Thyroid gland (tissue), 4 donors: ENCODE data around the gene CASS4. TPM values are rescaled to one million over a fixed set of nuclear protein-coding genes. Genes with fewer than 3 reads are reported as not detected.

ENCODE experiments used
- DNase-seq, 2 donors: peaks; one replicate each; pipeline ENCODE4 v3.0.0-alpha.2; 2019
- H3K27ac ChIP-seq, 3 donors: fragments of 200-600 bp; sonication (generic); 1 replicate in 2 of 3; 2 replicates in 1 of 3; pipeline ENCODE4 v1.5.1; 2016 to 2019; ENCODE audit warnings: mild to moderate bottlenecking in 1 of 3, moderate library complexity in 1 of 3
- H3K27me3 ChIP-seq: fragments of 200-600 bp; sonication (generic); one replicate; pipeline ENCODE4 v1.5.1; 2019
- H3K36me3 ChIP-seq, 2 donors: fragments of 200-600 bp; sonication (generic); one replicate each; pipeline ENCODE4 v1.5.1; 2016 to 2019
- H3K4me1 ChIP-seq, 2 donors: fragments of 200-600 bp; sonication (generic); one replicate each; pipeline ENCODE4 v1.5.1; 2017 to 2019
- H3K4me3 ChIP-seq, 3 donors: fragments of 200-600 bp; sonication (generic); replicated peaks in 1 of 3; 1 replicate in 2 of 3; 2 replicates in 1 of 3; pipeline ENCODE4 v1.5.1; 2016; ENCODE audit warnings: mild to moderate bottlenecking in 1 of 3
- H3K9me3 ChIP-seq: fragments of 200-600 bp; sonication (generic); one replicate; pipeline ENCODE4 v1.5.1; 2017
- CTCF ChIP-seq, 6 experiments: fragments of 200-600 bp in 3 of 6; fragments of 450-650 bp in 3 of 6; sonication (generic) in 3 of 6; IDR thresholded peaks; one replicate each; pipeline ENCODE4 v1.5.1; 2016 to 2019; ENCODE audit warnings: antibody characterized with exemption in 6 of 6, mild to moderate bottlenecking in 2 of 6, inconsistent platforms in 1 of 6, moderate library complexity in 1 of 6
- POLR2A ChIP-seq, 2 donors: fragments of 450-650 bp; IDR thresholded peaks; one replicate each; pipeline ENCODE4 v1.6.1; 2017; ENCODE audit warnings: antibody characterized with exemption in 2 of 2, mild to moderate bottlenecking in 2 of 2, moderate library complexity in 1 of 2
- WGBS, 2 donors: methylation state at CpG; one replicate each; pipeline ENCODE4 v1.1.5; 2017; 5-methylcytosine and 5-hydroxymethylcytosine counted together
- intact Hi-C: fragments of 100-400 bp; cut with DNase I; formaldehyde crosslinking; loops from one replicate; pipeline ENCODE4 v1.15.1; 2023
- small RNA-seq: library from RNA; depleted of rRNA; stranded (forward); fragments of <200 nt; gene quantifications from one replicate; pipeline ENCODE3, GENCODE V24; 2016
- total RNA-seq, 4 donors: library from RNA; depleted of rRNA; stranded (reverse); fragments of >200 nt; gene quantifications; one replicate each; pipeline ENCODE4 v1.2.3, GENCODE V29; 2016

Gene CASS4
- total RNA-seq, 4 donors from 2014 or later: 0.22 to 1.6 (median 1.0) TPM

GRCh38 chr20:56504373-56505005 is 92.4 kb downstream of the CASS4 start:
- Histone ChIP-seq H3K27me3 (no peaks in the 10 kb centered on the region), H3K36me3 (no peaks in the 10 kb centered on the region), H3K4me1 (peaks cover 4 to 8% of the 10 kb centered on the region in 2 donors), H3K9me3 (no peaks in the 10 kb centered on the region), H3K4me3 (no peak overlapping the region), H3K27ac (no peak overlapping the region)
- intact Hi-C loops: no loop called here
- TF ChIP-seq POLR2A (IDR thresholded peaks at IDR 0.05) (no peak), CTCF (IDR thresholded peaks at IDR 0.05) (peak in 3 of 6 experiments; percentile 10 to 35 (median 11))
- no peak for DNase-seq
- WGBS, 2 donors: 74 to 80% methylated on average over 9 of the region's 9 CpGs

- intact Hi-C loops: no loop called here
- no peaks in the 10 kb centered on the region for H3K36me3 ChIP-seq
- no peak for TF ChIP-seq POLR2A (IDR thresholded peaks at IDR 0.05)
- TF ChIP-seq CTCF (IDR thresholded peaks at IDR 0.05): no peak
- no peaks in the 10 kb centered on the region for H3K9me3 ChIP-seq
- 49 to 64% methylated on average over 3 of the region's 3 CpGs for WGBS, 2 donors
- no peak for DNase-seq
- H3K4me3 ChIP-seq: no peak overlapping the region
- peaks cover 4 to 8% of the 10 kb centered on the region in 2 donors for H3K4me1 ChIP-seq
- no peak overlapping the region for H3K27ac ChIP-seq
- no peaks in the 10 kb centered on the region for H3K27me3 ChIP-seq
Measured at GRCh38 chr20:56506103-56506502, 94.0 kb downstream of the CASS4 start.

Small RNA genes lying within 50 kb of the gene (small RNA-seq; reads per million reads assigned to genes)
- not detected for gene RPL39P

Other genes starting within 250 kb of the CASS4 start
- not detected for gene MC3R, start 163.5 kb upstream of the CASS4 start, total RNA-seq
- 10 to 100 TPM; 30.8 to 41.5 (median 38.8) TPM for gene FAM210B, start 53.3 kb upstream of the CASS4 start, total RNA-seq
- 1 to 10 TPM in 3 of 4 donors, under 1 TPM in 1; 0.83 to 2.4 (median 2.0) TPM for gene AURKA, start 20.0 kb upstream of the CASS4 start, total RNA-seq
- gene CSTF1, start 19.6 kb upstream of the CASS4 start, total RNA-seq: 10 to 100 TPM; 26.9 to 36.8 (median 32.6) TPM
- 10 to 100 TPM; 46.1 to 68.6 (median 64.2) TPM for gene RTF2, start 56.4 kb downstream of the CASS4 start, total RNA-seq
- gene FAM209A, start 112.5 kb downstream of the CASS4 start, total RNA-seq: under 1 TPM in 1 of 4 donors, not detected in 3; 0.54 TPM
- under 1 TPM in 1 of 4 donors, not detected in 3; 0.56 TPM for gene FAM209B, start 121.0 kb downstream of the CASS4 start, total RNA-seq
- 1 to 10 TPM; 3.2 to 6.9 (median 5.2) TPM for gene TFAP2C, start 217.0 kb downstream of the CASS4 start, total RNA-seq